Type B pancreatic cell (in vitro differentiated cells): Measurements from ENCODE around the gene ZNF532. TPM values are rescaled to one million over a fixed set of nuclear protein-coding genes. Genes with fewer than 3 reads are reported as not detected.

Experiments
- DNase-seq: peaks from one replicate; pipeline ENCODE4 v3.0.0; 2021; ENCODE audit warnings: mixed read lengths; ENCODE audit not compliant: unreplicated experiment; ENCODE audit errors: extremely low spot score
- H3K27ac Mint-ChIP-seq: 2 replicates; pipeline ENCODE4 v1.8.0; 2021; ENCODE audit warnings: mild to moderate bottlenecking, mixed read lengths
- H3K27me3 Mint-ChIP-seq: 2 replicates; pipeline ENCODE4 v1.8.0; 2021; ENCODE audit warnings: mixed read lengths
- H3K36me3 Mint-ChIP-seq: 2 replicates; pipeline ENCODE4 v1.8.0; 2021; ENCODE audit warnings: mixed read lengths
- H3K4me1 Mint-ChIP-seq: one replicate; pipeline ENCODE4 v1.8.0; 2021; ENCODE audit warnings: mixed read lengths; ENCODE audit not compliant: unreplicated experiment
- H3K4me3 Mint-ChIP-seq: 2 replicates; pipeline ENCODE4 v1.8.0; 2021; ENCODE audit warnings: mild to moderate bottlenecking, mixed read lengths
- H3K9me3 Mint-ChIP-seq: 2 replicates; pipeline ENCODE4 v1.8.0; 2021; ENCODE audit warnings: mixed read lengths
- CTCF ChIP-seq: fragments of 200-600 bp; sonication (generic); conservative IDR thresholded peaks from 2 replicates; pipeline ENCODE4 v1.5.0; 2021; ENCODE audit warnings: antibody characterized with exemption, mild to moderate bottlenecking
- total RNA-seq: library from RNA; stranded (reverse); gene quantifications from 2 replicates; pipeline ENCODE4 v1.2.1, GENCODE V29; 2021; ENCODE audit warnings: low replicate concordance

The ZNF532 gene
- total RNA-seq, 1 donor from 2014 or later: 137 TPM

GRCh38 chr18:58958628-58959027, 94.0 kb downstream of the ZNF532 start:
- no peak overlapping the region for H3K4me3 Mint-ChIP-seq
- H3K27me3 Mint-ChIP-seq: no peaks in the 10 kb centered on the region
- DNase-seq: no peak
- H3K36me3 Mint-ChIP-seq: peaks cover 42% of the 10 kb centered on the region
- no peak for TF ChIP-seq CTCF
- H3K9me3 Mint-ChIP-seq: no peaks in the 10 kb centered on the region
- H3K27ac Mint-ChIP-seq: no peak overlapping the region
- peaks cover 3% of the 10 kb centered on the region for H3K4me1 Mint-ChIP-seq

GRCh38 chr18:58960508-58960907, 95.8 kb downstream of the ZNF532 start:
- TF ChIP-seq CTCF: no peak
- peaks cover 49% of the 10 kb centered on the region for H3K36me3 Mint-ChIP-seq
- H3K27ac Mint-ChIP-seq: no peak overlapping the region
- no peak overlapping the region for H3K4me3 Mint-ChIP-seq
- H3K27me3 Mint-ChIP-seq: no peaks in the 10 kb centered on the region
- no peaks in the 10 kb centered on the region for H3K9me3 Mint-ChIP-seq
- peaks cover 9% of the 10 kb centered on the region for H3K4me1 Mint-ChIP-seq
- DNase-seq: no peak

- no peak for DNase-seq
Measured at GRCh38 chr18:58960946-58961722, 96.5 kb downstream of the ZNF532 start.

GRCh38 chr18:58962336-58962735, 97.7 kb downstream of the ZNF532 start:
- no peak overlapping the region for H3K27ac Mint-ChIP-seq
- H3K27me3 Mint-ChIP-seq: no peaks in the 10 kb centered on the region
- peaks cover 16% of the 10 kb centered on the region for H3K4me1 Mint-ChIP-seq
- no peak for TF ChIP-seq CTCF
- no peaks in the 10 kb centered on the region for H3K9me3 Mint-ChIP-seq
- H3K4me3 Mint-ChIP-seq: no peak overlapping the region
- peaks cover 44% of the 10 kb centered on the region for H3K36me3 Mint-ChIP-seq
- no peak for DNase-seq

More at GRCh38 chr18:58960946-58961722, 96.5 kb downstream of the ZNF532 start:
- peaks cover 48% of the 10 kb centered on the region for H3K36me3 Mint-ChIP-seq
- H3K4me1 Mint-ChIP-seq: peaks cover 16% of the 10 kb centered on the region
- no peak for TF ChIP-seq CTCF
- no peak overlapping the region for H3K4me3 Mint-ChIP-seq
- no peaks in the 10 kb centered on the region for H3K9me3 Mint-ChIP-seq
- no peaks in the 10 kb centered on the region for H3K27me3 Mint-ChIP-seq
- no peak overlapping the region for H3K27ac Mint-ChIP-seq

- Mint-ChIP-seq H3K4me1 (peaks cover 16% of the 10 kb centered on the region), H3K27me3 (no peaks in the 10 kb centered on the region), H3K27ac (no peak overlapping the region), H3K4me3 (no peak overlapping the region), H3K36me3 (peaks cover 53% of the 10 kb centered on the region), H3K9me3 (no peaks in the 10 kb centered on the region)
- no peak for DNase-seq
- TF ChIP-seq CTCF: no peak
Measured at GRCh38 chr18:58965291-58966004, 100.8 kb downstream of the ZNF532 start.
